Esophagus muscularis mucosa (tissue), 4 donors: ENCODE results near the gene LCK.

Source experiments
- EP300 ChIP-seq: sonication (generic); formaldehyde crosslinking; IDR thresholded peaks from one replicate; pipeline ENCODE4 v1.6.1; 2017; ENCODE audit warnings: antibody characterized with exemption
- POLR2A ChIP-seq: fragments of 450-650 bp; IDR thresholded peaks from one replicate; pipeline ENCODE4 v1.6.1; 2017; ENCODE audit warnings: antibody characterized with exemption, moderate library complexity, mild to moderate bottlenecking, low read depth
- POLR2AphosphoS5 ChIP-seq, 2 donors: sonication (generic); formaldehyde crosslinking; IDR thresholded peaks; one replicate each; pipeline ENCODE4 v1.6.1; 2017; ENCODE audit warnings: antibody characterized with exemption in 2 of 2
- TF ChIP-seq, protein P1 (sequence below), 3 experiments: fragments of 200-600 bp in 2 of 3; fragments of 450-650 bp in 1 of 3; sonication (generic) in 2 of 3; IDR thresholded peaks; one replicate each; pipeline ENCODE4 v1.5.1; 2017 to 2019; ENCODE audit warnings: antibody characterized with exemption in 3 of 3, mild to moderate bottlenecking in 2 of 3, moderate library complexity in 1 of 3

DNA sequence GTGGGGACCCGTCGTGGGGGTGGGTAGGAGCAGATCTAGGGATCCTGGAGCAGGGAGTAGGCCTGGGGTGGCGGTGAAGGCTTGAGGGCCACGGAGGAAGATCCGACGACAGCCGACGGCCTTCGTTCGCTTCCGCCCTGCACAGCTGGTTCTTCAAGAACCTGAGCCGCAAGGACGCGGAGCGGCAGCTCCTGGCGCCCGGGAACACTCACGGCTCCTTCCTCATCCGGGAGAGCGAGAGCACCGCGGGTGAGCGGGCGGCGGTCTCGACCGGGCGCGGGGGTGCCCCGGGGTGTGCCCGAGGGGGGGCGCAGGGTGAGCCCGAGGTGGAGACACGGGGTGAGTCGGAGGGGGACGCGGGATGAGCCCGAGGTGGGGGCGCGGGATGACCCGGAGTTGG is 24.4 kb downstream of the LCK start:
- TF ChIP-seq POLR2AphosphoS5 (IDR thresholded peaks at IDR 0.05) = no peak
- TF ChIP-seq POLR2A = no peak
- TF ChIP-seq, protein P1, sequence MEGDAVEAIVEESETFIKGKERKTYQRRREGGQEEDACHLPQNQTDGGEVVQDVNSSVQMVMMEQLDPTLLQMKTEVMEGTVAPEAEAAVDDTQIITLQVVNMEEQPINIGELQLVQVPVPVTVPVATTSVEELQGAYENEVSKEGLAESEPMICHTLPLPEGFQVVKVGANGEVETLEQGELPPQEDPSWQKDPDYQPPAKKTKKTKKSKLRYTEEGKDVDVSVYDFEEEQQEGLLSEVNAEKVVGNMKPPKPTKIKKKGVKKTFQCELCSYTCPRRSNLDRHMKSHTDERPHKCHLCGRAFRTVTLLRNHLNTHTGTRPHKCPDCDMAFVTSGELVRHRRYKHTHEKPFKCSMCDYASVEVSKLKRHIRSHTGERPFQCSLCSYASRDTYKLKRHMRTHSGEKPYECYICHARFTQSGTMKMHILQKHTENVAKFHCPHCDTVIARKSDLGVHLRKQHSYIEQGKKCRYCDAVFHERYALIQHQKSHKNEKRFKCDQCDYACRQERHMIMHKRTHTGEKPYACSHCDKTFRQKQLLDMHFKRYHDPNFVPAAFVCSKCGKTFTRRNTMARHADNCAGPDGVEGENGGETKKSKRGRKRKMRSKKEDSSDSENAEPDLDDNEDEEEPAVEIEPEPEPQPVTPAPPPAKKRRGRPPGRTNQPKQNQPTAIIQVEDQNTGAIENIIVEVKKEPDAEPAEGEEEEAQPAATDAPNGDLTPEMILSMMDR (IDR thresholded peaks at IDR 0.05) = no peak
- TF ChIP-seq EP300 = no peak
